ENCODE results near the gene COMP.
"Not testable (repeated sequence)": the region's sequence is repeated elsewhere in the genome, so short reads cannot be mapped to it uniquely, and the experiment has no call there.

DNA sequence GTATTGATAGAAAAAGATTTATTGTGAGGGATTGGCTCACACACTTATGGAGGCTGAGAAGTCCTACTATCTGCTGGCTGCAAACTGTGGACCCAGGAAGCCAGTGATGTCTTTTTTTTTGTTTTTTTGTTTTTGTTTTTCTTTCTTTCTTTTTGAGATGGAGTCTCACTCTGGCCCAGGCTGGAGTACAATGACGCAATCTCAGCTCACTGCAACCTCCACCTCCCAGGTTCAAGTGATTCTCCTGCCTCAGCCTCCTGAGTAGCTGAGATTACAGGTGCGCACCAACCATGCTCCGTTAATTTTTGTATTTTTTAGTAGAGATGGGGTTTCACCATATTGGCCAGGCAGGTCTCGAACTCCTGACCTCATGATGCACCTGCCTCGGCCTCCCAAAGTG lies 20.5 kb upstream of the COMP start:
- not testable (repeated sequence) for TF ChIP-seq ZFX (IDR thresholded peaks at IDR 0.05; ENCODE audit: borderline replicate concordance)
- TF ChIP-seq, protein P1, sequence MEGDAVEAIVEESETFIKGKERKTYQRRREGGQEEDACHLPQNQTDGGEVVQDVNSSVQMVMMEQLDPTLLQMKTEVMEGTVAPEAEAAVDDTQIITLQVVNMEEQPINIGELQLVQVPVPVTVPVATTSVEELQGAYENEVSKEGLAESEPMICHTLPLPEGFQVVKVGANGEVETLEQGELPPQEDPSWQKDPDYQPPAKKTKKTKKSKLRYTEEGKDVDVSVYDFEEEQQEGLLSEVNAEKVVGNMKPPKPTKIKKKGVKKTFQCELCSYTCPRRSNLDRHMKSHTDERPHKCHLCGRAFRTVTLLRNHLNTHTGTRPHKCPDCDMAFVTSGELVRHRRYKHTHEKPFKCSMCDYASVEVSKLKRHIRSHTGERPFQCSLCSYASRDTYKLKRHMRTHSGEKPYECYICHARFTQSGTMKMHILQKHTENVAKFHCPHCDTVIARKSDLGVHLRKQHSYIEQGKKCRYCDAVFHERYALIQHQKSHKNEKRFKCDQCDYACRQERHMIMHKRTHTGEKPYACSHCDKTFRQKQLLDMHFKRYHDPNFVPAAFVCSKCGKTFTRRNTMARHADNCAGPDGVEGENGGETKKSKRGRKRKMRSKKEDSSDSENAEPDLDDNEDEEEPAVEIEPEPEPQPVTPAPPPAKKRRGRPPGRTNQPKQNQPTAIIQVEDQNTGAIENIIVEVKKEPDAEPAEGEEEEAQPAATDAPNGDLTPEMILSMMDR (IDR thresholded peaks at IDR 0.05), result not testable (repeated sequence)

All from 22Rv1 (cell line).